IMR-90 (cell line): Measurements from ENCODE around the gene EFNB2. TPM values are rescaled to one million over a fixed set of nuclear protein-coding genes. Genes with fewer than 3 reads are reported as not detected.

Experiments
- ATAC-seq: fragments of 200-7000 bp; cut with Tn5 transposase; 2 replicates; pipeline ENCODE4 v1.9.1; 2020; ENCODE audit warnings: low read depth, mild to moderate bottlenecking, moderate library complexity
- BruUV-seq: library from RNA; stranded (reverse); fragments of 400-500 nt; replicated peaks from 2 replicates; lab custom pipeline; 2021; lab: Mats Ljungman, UMichigan
- CTCF ChIA-PET: fragments of 300-600 bp; formaldehyde crosslinking; extraction: SDS; loops from one replicate; lab custom pipeline; 2021; ENCODE audit warnings: antibody characterized with exemption; lab: Yijun Ruan, JAX
- POLR2A ChIA-PET: fragments of 300-600 bp; sonication (Branson Sonifier 250); formaldehyde crosslinking; loops from one replicate; lab custom pipeline; 2022; ENCODE audit warnings: antibody characterized with exemption; ENCODE audit not compliant: unreplicated experiment; lab: Charles Lee
- DNase-seq: peaks from one replicate; pipeline ENCODE4 v3.0.0; 2013
- H2AFZ ChIP-seq: replicated peaks from 2 replicates; pipeline ENCODE3; 2013; ENCODE audit warnings: low read length, mild to moderate bottlenecking; ENCODE audit not compliant: poor library complexity
- H2AK5ac ChIP-seq: 2 replicates; pipeline ENCODE4 v1.6.1; 2013; ENCODE audit warnings: low read depth, low read length, inconsistent platforms
- H2AK9ac ChIP-seq: replicated peaks from 2 replicates; pipeline ENCODE3; 2013; ENCODE audit warnings: mild to moderate bottlenecking, low read depth, low read length, moderate library complexity; ENCODE audit not compliant: poor library complexity
- H2BK120ac ChIP-seq: 2 replicates; pipeline ENCODE4 v1.6.1; 2013; ENCODE audit warnings: low read depth, low read length, inconsistent platforms
- H2BK15ac ChIP-seq: 3 replicates; pipeline ENCODE4 v1.6.1; 2013; ENCODE audit warnings: low read depth, low read length, inconsistent platforms
- H2BK20ac ChIP-seq: 2 replicates; pipeline ENCODE4 v1.6.1; 2013; ENCODE audit warnings: low read depth, mild to moderate bottlenecking, inconsistent platforms, low read length, moderate library complexity
- H2BK5ac ChIP-seq: 2 replicates; pipeline ENCODE4 v1.6.1; 2013; ENCODE audit warnings: mild to moderate bottlenecking, low read depth, low read length, inconsistent platforms; ENCODE audit not compliant: poor library complexity, severe bottlenecking
- H3K14ac ChIP-seq: replicated peaks from 2 replicates; pipeline ENCODE4 v1.6.1; 2013; ENCODE audit warnings: low read depth, low read length, inconsistent platforms
- H3K18ac ChIP-seq: 2 replicates; pipeline ENCODE4 v1.6.1; 2013; ENCODE audit warnings: low read depth, low read length, control low read depth
- H3K23ac ChIP-seq: 2 replicates; pipeline ENCODE4 v1.6.1; 2013; ENCODE audit warnings: low read depth, low read length, inconsistent platforms
- H3K27ac ChIP-seq: 2 replicates; pipeline ENCODE4 v1.5.1; 2013; ENCODE audit warnings: mild to moderate bottlenecking, control low read depth, low read length; ENCODE audit not compliant: insufficient read depth
- H3K27me3 ChIP-seq: 2 replicates; pipeline ENCODE4 v1.6.1; 2013; ENCODE audit warnings: low read length; ENCODE audit not compliant: control insufficient read depth, insufficient read depth
- H3K36me3 ChIP-seq: 2 replicates; pipeline ENCODE4 v1.6.1; 2013; ENCODE audit warnings: low read length, mixed read lengths; ENCODE audit not compliant: control insufficient read depth, insufficient read depth
- H3K4ac ChIP-seq: 2 replicates; pipeline ENCODE4 v1.6.1; 2013; ENCODE audit warnings: low read depth, low read length, inconsistent platforms
- H3K4me1 ChIP-seq: 2 replicates; pipeline ENCODE4 v1.6.1; 2013; ENCODE audit warnings: low read length, mixed read lengths; ENCODE audit not compliant: control insufficient read depth, insufficient read depth
- H3K4me2 ChIP-seq: 2 replicates; pipeline ENCODE4 v1.6.1; 2013; ENCODE audit warnings: low read depth, mild to moderate bottlenecking, control low read depth, low read length, moderate library complexity
- H3K4me3 ChIP-seq: 2 replicates; pipeline ENCODE4 v1.5.1; 2013; ENCODE audit warnings: low read depth, mild to moderate bottlenecking, control low read depth, low read length, moderate library complexity; ENCODE audit not compliant: insufficient read depth
- H3K56ac ChIP-seq: 2 replicates; pipeline ENCODE4 v1.6.1; 2013; ENCODE audit warnings: low read length, inconsistent platforms; ENCODE audit not compliant: insufficient read depth; ENCODE audit errors: extremely low read depth
- H3K79me1 ChIP-seq, 2 experiments: 2 replicates each; pipeline ENCODE4 v1.6.1; 2013; ENCODE audit warnings: low read length in 2 of 2, inconsistent platforms in 1 of 2, low read depth in 1 of 2
- H3K9ac ChIP-seq: 2 replicates; pipeline ENCODE4 v1.6.1; 2013; ENCODE audit warnings: low read depth, low read length, control low read depth
- H3K9me1 ChIP-seq: 2 replicates; pipeline ENCODE4 v1.6.1; 2013; ENCODE audit warnings: low read length, inconsistent platforms; ENCODE audit not compliant: insufficient read depth
- H3K9me3 ChIP-seq: 2 replicates; pipeline ENCODE4 v1.6.1; 2013; ENCODE audit warnings: low read length; ENCODE audit not compliant: control insufficient read depth, insufficient read depth
- H4K20me1 ChIP-seq: 2 replicates; pipeline ENCODE4 v1.6.1; 2013; ENCODE audit warnings: low read length, inconsistent platforms; ENCODE audit not compliant: insufficient read depth
- H4K5ac ChIP-seq: 2 replicates; pipeline ENCODE4 v1.6.1; 2013; ENCODE audit warnings: mild to moderate bottlenecking, low read depth, low read length, control low read depth
- H4K8ac ChIP-seq, 2 experiments: 2 replicates each; pipeline ENCODE4 v1.6.1; 2013; ENCODE audit warnings: low read depth in 2 of 2, low read length in 2 of 2, control low read depth in 1 of 2, inconsistent platforms in 1 of 2
- H4K91ac ChIP-seq: 2 replicates; pipeline ENCODE4 v1.6.1; 2013; ENCODE audit warnings: low read depth, low read length, inconsistent platforms; ENCODE audit not compliant: insufficient read depth
- BHLHE40 ChIP-seq: fragments of 150-350 bp; IDR thresholded peaks from 2 replicates; pipeline ENCODE4 v1.6.1; 2016; ENCODE audit warnings: mild to moderate bottlenecking, low read depth, low read length
- CEBPB ChIP-seq: IDR thresholded peaks from 2 replicates; pipeline ENCODE4 v1.6.1; 2012; ENCODE audit warnings: low read depth, low read length, improper control_type of control experiment
- CHD1 ChIP-seq: IDR thresholded peaks from 2 replicates; pipeline ENCODE4 v1.6.1; 2012; ENCODE audit warnings: low read depth, low read length, improper control_type of control experiment
- CTCF ChIP-seq: conservative IDR thresholded peaks from 2 replicates; pipeline ENCODE4 v1.5.1; 2012; ENCODE audit warnings: mild to moderate bottlenecking, low read depth, low read length, improper control_type of control experiment
- FOS ChIP-seq: fragments of 150-350 bp; IDR thresholded peaks from 2 replicates; pipeline ENCODE4 v1.6.1; 2016; ENCODE audit warnings: low read depth, low read length
- MAFK ChIP-seq: IDR thresholded peaks from 2 replicates; pipeline ENCODE4 v1.6.1; 2012; ENCODE audit warnings: low read depth, low read length, improper control_type of control experiment
- MAZ ChIP-seq: IDR thresholded peaks from 2 replicates; pipeline ENCODE4 v1.6.1; 2012; ENCODE audit warnings: low read depth, mild to moderate bottlenecking, low read length, improper control_type of control experiment, moderate library complexity, borderline replicate concordance
- MXI1 ChIP-seq: IDR thresholded peaks from 2 replicates; pipeline ENCODE4 v1.6.1; 2012; ENCODE audit warnings: low read depth, mild to moderate bottlenecking, low read length, moderate library complexity, borderline replicate concordance
- NFE2L2 ChIP-seq: fragments of 150-350 bp; IDR thresholded peaks from 2 replicates; pipeline ENCODE4 v1.6.1; 2016; ENCODE audit warnings: low read depth, mild to moderate bottlenecking, low read length
- POLR2A ChIP-seq: IDR thresholded peaks from 2 replicates; pipeline ENCODE4 v1.6.1; 2012; ENCODE audit warnings: mild to moderate bottlenecking, low read depth, low read length
- RAD21 ChIP-seq: IDR thresholded peaks from 2 replicates; pipeline ENCODE4 v1.6.1; 2012; ENCODE audit warnings: low read length, improper control_type of control experiment
- RCOR1 ChIP-seq: IDR thresholded peaks from 2 replicates; pipeline ENCODE4 v1.6.1; 2012; ENCODE audit warnings: mild to moderate bottlenecking, low read length, improper control_type of control experiment; ENCODE audit not compliant: insufficient replicate concordance
- RFX5 ChIP-seq: IDR thresholded peaks from 2 replicates; pipeline ENCODE4 v1.8.0; 2012; ENCODE audit warnings: low read depth, mild to moderate bottlenecking, low read length, moderate library complexity
- SMC3 ChIP-seq: fragments of 150-350 bp; IDR thresholded peaks from 2 replicates; pipeline ENCODE4 v1.6.1; 2016; ENCODE audit warnings: low read depth, mild to moderate bottlenecking, antibody characterized with exemption, low read length, moderate library complexity
- WGBS, 2 experiments: methylation state at CpG; one replicate each; pipeline versions ENCODE4 v1.1.5 to v1.1.7; 2013; ENCODE audit warnings: missing lambda C conversion rate in 2 of 2; ENCODE audit not compliant: insufficient read length in 1 of 2; ENCODE audit errors: extremely low coverage in 2 of 2; 5-methylcytosine and 5-hydroxymethylcytosine counted together
- dilution Hi-C: fragments of 300-500 bp; cut with HindIII; formaldehyde crosslinking; loops from one replicate; pipeline ENCODE4 v1.14.3; 2018; ENCODE audit warnings: low sequenced_read_pairs; ENCODE audit not compliant: unreplicated experiment
- in situ Hi-C: fragments of 300-500 bp; cut with MboI; formaldehyde crosslinking; loops from 3 replicates; pipeline ENCODE4 v1.14.3; 2019; ENCODE audit warnings: low sequenced_read_pairs, inconsistent platforms, mixed read lengths
- intact Hi-C: fragments of 100-400 bp; cut with micrococcal nuclease; formaldehyde crosslinking; loops from 2 replicates; pipeline ENCODE4 v1.10.0; 2022
- polyA plus RNA-seq, 3 experiments: library from polyadenylated mRNA; depleted of rRNA; stranded (reverse); fragments of >200 nt; gene quantifications; 2 replicates each; pipeline ENCODE4 v1.2.3, GENCODE V29; 2012; ENCODE audit warnings: low replicate concordance in 1 of 3
- total RNA-seq: library from RNA; depleted of rRNA; stranded (reverse); fragments of >200 nt; gene quantifications from 2 replicates; pipeline ENCODE4 v1.2.3, GENCODE V29; 2012
- TF ChIP-seq, protein P1 (sequence below): fragments of 150-350 bp; IDR thresholded peaks from 2 replicates; pipeline ENCODE4 v1.6.1; 2016; ENCODE audit warnings: low read depth, mild to moderate bottlenecking, low read length, moderate library complexity, borderline replicate concordance
- TF ChIP-seq, protein P2 (sequence below): fragments of 150-350 bp; IDR thresholded peaks from 2 replicates; pipeline ENCODE4 v1.6.1; 2017; ENCODE audit warnings: mild to moderate bottlenecking, antibody characterized with exemption, low read length, low read depth

The EFNB2 gene
- total and polyA plus RNA-seq, 2 of the 4 experiments (the other 2 are of a cell fraction), result 5.4 to 6.0 TPM

DNA sequence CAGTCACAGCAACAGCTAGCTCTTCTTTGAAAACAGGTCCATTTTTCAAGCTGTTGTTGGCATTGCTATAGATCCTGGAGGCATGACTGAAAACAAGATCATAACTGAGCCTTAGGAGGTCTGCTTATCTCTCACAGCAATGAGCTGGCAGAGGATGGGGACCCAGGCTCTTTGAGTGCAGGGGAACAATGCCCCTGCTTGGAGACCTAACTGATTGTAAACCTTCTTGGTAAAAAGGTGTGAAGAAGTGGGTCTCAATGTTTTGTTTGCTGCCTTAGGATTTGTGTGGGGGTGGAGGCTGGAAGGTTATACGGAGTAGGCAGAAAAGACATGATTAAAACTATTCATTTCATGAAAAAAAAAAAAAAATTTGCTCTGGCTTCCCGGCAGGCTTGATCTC lies 94.6 kb downstream of the EFNB2 start:
- no peak overlapping the region for H3K56ac ChIP-seq
- H3K36me3 ChIP-seq, result no peaks in the 10 kb centered on the region
- no peak for ATAC-seq
- H3K4me2 ChIP-seq, result no peak overlapping the region
- H4K5ac ChIP-seq, result no peak overlapping the region
- no peak overlapping the region for H3K18ac ChIP-seq
- no peak overlapping the region for H2AK5ac ChIP-seq
- TF ChIP-seq, protein P1, sequence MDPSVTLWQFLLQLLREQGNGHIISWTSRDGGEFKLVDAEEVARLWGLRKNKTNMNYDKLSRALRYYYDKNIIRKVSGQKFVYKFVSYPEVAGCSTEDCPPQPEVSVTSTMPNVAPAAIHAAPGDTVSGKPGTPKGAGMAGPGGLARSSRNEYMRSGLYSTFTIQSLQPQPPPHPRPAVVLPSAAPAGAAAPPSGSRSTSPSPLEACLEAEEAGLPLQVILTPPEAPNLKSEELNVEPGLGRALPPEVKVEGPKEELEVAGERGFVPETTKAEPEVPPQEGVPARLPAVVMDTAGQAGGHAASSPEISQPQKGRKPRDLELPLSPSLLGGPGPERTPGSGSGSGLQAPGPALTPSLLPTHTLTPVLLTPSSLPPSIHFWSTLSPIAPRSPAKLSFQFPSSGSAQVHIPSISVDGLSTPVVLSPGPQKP, result no peak
- TF ChIP-seq MXI1, result no peak
- TF ChIP-seq MAZ, result no peak
- TF ChIP-seq FOS, result no peak
- no peak for TF ChIP-seq CTCF
- TF ChIP-seq RFX5, result no peak
- TF ChIP-seq, protein P2, sequence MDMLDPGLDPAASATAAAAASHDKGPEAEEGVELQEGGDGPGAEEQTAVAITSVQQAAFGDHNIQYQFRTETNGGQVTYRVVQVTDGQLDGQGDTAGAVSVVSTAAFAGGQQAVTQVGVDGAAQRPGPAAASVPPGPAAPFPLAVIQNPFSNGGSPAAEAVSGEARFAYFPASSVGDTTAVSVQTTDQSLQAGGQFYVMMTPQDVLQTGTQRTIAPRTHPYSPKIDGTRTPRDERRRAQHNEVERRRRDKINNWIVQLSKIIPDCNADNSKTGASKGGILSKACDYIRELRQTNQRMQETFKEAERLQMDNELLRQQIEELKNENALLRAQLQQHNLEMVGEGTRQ, result no peak
- no peak for TF ChIP-seq NFE2L2
- TF ChIP-seq CHD1, result no peak
- TF ChIP-seq CEBPB, result no peak
- TF ChIP-seq RCOR1, result no peak
- no peak for TF ChIP-seq RAD21
- TF ChIP-seq MAFK, result no peak
- TF ChIP-seq BHLHE40, result no peak
- no peak for TF ChIP-seq POLR2A
- TF ChIP-seq SMC3, result no peak
- H3K27me3 ChIP-seq, result peaks cover 2% of the 10 kb centered on the region; the same call in 1 of the 2 replicates
- H2BK20ac ChIP-seq, result no peak overlapping the region
- no peak overlapping the region for H3K23ac ChIP-seq
- no peak overlapping the region for H3K4me3 ChIP-seq
- H2AK9ac ChIP-seq, result no peak overlapping the region
- H2BK5ac ChIP-seq, result no peak overlapping the region
- H2AFZ ChIP-seq, result no peak overlapping the region
- in situ Hi-C loops, result no loop called here
- DNase-seq, result no peak
- dilution Hi-C loops, result no loop called here
- no peak overlapping the region for H3K27ac ChIP-seq
- no peak overlapping the region for H4K8ac ChIP-seq
- H3K9ac ChIP-seq, result no peak overlapping the region
- no peaks in the 10 kb centered on the region for H3K4me1 ChIP-seq
- H2BK15ac ChIP-seq, result no peak overlapping the region
- CTCF ChIA-PET, result no interaction called here
- H3K9me1 ChIP-seq, result no peaks in the 10 kb centered on the region
- no peak overlapping the region for H3K4ac ChIP-seq
- POLR2A ChIA-PET, result no interaction called here
- no peak overlapping the region for H2BK120ac ChIP-seq
- no CpG with 5 or more reads among the region's 2 CpGs for WGBS, 2 experiments
- no peak overlapping the region for H4K91ac ChIP-seq
- H4K20me1 ChIP-seq, result no peaks in the 10 kb centered on the region
- H3K14ac ChIP-seq, result no peak overlapping the region
- H3K9me3 ChIP-seq, result no peaks in the 10 kb centered on the region
- intact Hi-C loops, result no loop called here
- H3K79me1 ChIP-seq, result no peaks in the 10 kb centered on the region
- BruUV-seq, result no TSS peak
